ENCODE measurements around the gene AGPAT2. TPM values are rescaled to one million over a fixed set of nuclear protein-coding genes. Genes with fewer than 3 reads are reported as not detected.

Gene AGPAT2
- total RNA-seq, 1 experiment from 2014 or later, result 40.2 TPM

DNA sequence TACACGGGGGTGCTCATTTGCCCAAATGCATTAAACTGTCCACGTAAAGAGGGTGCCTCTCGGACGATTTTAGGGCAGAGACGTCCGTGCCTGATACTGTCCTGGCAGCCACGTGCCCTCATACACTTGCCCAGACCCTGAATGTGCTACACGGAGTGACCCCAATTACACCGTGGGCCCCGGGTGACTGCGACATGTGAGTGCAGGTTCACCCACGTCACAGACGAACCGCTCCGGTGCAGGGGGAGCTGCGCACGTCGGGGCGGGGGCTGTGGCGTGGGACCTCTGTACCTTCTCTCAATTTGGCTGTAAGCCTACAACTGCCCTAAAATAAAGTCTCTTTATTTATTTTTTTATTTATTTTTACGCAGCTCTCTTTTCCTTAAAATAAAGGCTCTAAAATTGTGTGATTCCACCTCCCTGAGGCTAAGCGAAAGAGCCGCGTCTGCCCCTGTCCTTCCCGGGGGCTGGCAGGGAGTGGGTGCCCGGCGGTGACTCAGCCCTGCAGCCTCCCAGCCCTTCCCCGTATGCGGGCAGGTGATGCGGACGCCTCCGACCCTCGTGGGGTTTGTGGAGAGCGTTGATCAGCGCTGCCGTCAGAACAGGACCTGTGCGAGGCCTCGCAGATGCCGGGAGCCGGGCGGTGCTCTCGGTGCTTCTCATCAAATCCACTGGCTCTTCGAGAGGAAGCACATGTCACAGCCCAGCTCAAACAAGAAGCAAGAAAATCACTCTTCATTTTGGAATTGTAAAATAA lies 33.8 kb downstream of the AGPAT2 start:
- Mint-ChIP-seq H3K27ac (no peak overlapping the region), H3K36me3 (no peaks in the 10 kb centered on the region)

DNA sequence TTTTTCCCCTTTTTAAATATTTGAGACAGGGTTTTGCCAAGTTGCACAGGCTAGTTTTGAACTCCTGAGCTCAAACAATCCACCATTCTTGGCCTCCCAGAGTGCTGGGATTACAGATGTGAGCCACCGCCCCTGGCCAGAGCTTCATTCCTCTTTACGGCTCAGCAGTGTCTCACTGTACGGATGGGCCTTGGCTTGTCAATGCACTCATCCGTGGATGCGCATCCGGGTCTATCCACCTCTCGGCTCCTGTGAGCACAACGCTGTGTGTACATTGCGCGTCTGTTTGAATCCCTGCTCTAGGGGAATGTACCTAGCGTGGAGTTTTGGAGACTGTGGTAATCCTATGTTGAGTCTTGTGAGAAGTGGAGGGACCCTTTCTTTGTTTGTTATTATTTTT lies 35.4 kb downstream of the AGPAT2 start:
- Mint-ChIP-seq H3K27me3 (ENCODE audit: low read depth) (no peaks in the 10 kb centered on the region), H3K4me1 (0 out of 2 replicates have a peak, but pooled peaks cover 3% of the 10 kb centered on the region), H3K4me3 (no peak overlapping the region), H3K27ac (no peak overlapping the region), H3K36me3 (no peaks in the 10 kb centered on the region), H3K9me3 (no peaks in the 10 kb centered on the region)
- CTCF ChIA-PET, result interaction anchor here (0.7 to 1.9 kb wide), 3 partner anchors 20 to 481 kb away, joined by 3 to 5 read pairs (median 4); no protein-coding TSS in a partner anchor
- POLR2A ChIA-PET, result interaction anchor here (0.6 kb wide), 1 partner anchor 361 kb away, joined by 3 read pairs; no protein-coding TSS in a partner anchor
- no peak for ATAC-seq
- TF ChIP-seq TP53 (CRISPR knock-in tag; IDR thresholded peaks at IDR 0.05), result no peak
- no peak for DNase-seq (ENCODE audit: low spot score)

More for the DNA sequence above, 33.8 kb downstream of the AGPAT2 start:
- ATAC-seq (no peak), DNase-seq (ENCODE audit: low spot score) (no peak)
- TF ChIP-seq HMGA2 (CRISPR knock-in tag; IDR thresholded peaks at IDR 0.05), result no peak
- no peak for TF ChIP-seq ZNF396 (CRISPR knock-in tag; IDR thresholded peaks at IDR 0.05; ENCODE audit: borderline replicate concordance)
- TF ChIP-seq TCF7 (CRISPR knock-in tag; IDR thresholded peaks at IDR 0.05; ENCODE audit: low read depth), result no peak
- POLR2A ChIA-PET, result no interaction called here
- CTCF ChIA-PET, result interaction anchor here (1.3 kb wide), 1 partner anchor 22 kb away, joined by 3 read pairs; no protein-coding TSS in a partner anchor
- Mint-ChIP-seq H3K27me3 (ENCODE audit: low read depth) (no peaks in the 10 kb centered on the region), H3K4me3 (no peak overlapping the region), H3K9me3 (no peaks in the 10 kb centered on the region), H3K4me1 (0 out of 2 replicates have a peak, but pooled peaks cover 3% of the 10 kb centered on the region)

DNA sequence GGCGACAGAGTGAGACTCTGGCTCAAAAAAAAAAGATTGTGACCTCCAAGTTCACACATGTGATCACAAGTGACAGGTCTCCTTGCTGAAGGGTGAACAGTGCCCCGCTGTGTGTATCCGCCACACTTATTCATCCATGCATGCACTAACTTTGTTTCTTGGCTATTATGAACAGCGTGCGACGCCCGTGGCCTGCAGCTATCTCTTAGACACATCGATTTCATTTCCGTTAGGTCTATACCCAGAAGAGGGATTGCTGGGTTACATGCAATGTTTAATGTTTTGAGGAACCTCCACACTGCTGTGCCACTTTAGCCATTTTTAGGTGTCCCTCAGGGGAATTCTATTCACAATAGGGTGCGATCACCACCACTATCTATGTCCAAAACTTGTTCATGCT lies 36.6 kb downstream of the AGPAT2 start:
- Mint-ChIP-seq H3K27ac (no peak overlapping the region), H3K36me3 (no peaks in the 10 kb centered on the region), H3K27me3 (ENCODE audit: low read depth) (no peaks in the 10 kb centered on the region), H3K4me3 (no peak overlapping the region), H3K4me1 (no peaks in the 10 kb centered on the region), H3K9me3 (no peaks in the 10 kb centered on the region)
- ATAC-seq (no peak), DNase-seq (ENCODE audit: low spot score) (no peak)
- CTCF ChIA-PET, result interaction anchor here (0.9 to 1.9 kb wide), 2 partner anchors 161 to 166 kb away, joined by 4 to 5 read pairs; no protein-coding TSS in a partner anchor
- POLR2A ChIA-PET, result no interaction called here
- TF ChIP-seq ZNF671 (CRISPR knock-in tag; IDR thresholded peaks at IDR 0.05) (no peak), ZNF396 (CRISPR knock-in tag; IDR thresholded peaks at IDR 0.05; ENCODE audit: borderline replicate concordance) (no peak), SMAD4 (CRISPR knock-in tag; IDR thresholded peaks at IDR 0.05) (no peak), ZNF232 (CRISPR knock-in tag; IDR thresholded peaks at IDR 0.05) (no peak), HMGXB4 (CRISPR knock-in tag; IDR thresholded peaks at IDR 0.05) (no peak), SMAD3 (CRISPR knock-in tag; IDR thresholded peaks at IDR 0.05; ENCODE audit: borderline replicate concordance) (no peak), ZNF416 (CRISPR knock-in tag; IDR thresholded peaks at IDR 0.05) (no peak), ZNF425 (CRISPR knock-in tag; conservative IDR thresholded peaks at IDR 0.05) (no peak), JAZF1 (CRISPR knock-in tag; IDR thresholded peaks at IDR 0.05) (no peak), RORB (CRISPR knock-in tag; IDR thresholded peaks at IDR 0.05) (no peak), MAX (CRISPR knock-in tag; IDR thresholded peaks at IDR 0.05) (no peak), CBFB (CRISPR knock-in tag; IDR thresholded peaks at IDR 0.05; ENCODE audit: low read depth) (no peak)
- TF ChIP-seq, protein P1, sequence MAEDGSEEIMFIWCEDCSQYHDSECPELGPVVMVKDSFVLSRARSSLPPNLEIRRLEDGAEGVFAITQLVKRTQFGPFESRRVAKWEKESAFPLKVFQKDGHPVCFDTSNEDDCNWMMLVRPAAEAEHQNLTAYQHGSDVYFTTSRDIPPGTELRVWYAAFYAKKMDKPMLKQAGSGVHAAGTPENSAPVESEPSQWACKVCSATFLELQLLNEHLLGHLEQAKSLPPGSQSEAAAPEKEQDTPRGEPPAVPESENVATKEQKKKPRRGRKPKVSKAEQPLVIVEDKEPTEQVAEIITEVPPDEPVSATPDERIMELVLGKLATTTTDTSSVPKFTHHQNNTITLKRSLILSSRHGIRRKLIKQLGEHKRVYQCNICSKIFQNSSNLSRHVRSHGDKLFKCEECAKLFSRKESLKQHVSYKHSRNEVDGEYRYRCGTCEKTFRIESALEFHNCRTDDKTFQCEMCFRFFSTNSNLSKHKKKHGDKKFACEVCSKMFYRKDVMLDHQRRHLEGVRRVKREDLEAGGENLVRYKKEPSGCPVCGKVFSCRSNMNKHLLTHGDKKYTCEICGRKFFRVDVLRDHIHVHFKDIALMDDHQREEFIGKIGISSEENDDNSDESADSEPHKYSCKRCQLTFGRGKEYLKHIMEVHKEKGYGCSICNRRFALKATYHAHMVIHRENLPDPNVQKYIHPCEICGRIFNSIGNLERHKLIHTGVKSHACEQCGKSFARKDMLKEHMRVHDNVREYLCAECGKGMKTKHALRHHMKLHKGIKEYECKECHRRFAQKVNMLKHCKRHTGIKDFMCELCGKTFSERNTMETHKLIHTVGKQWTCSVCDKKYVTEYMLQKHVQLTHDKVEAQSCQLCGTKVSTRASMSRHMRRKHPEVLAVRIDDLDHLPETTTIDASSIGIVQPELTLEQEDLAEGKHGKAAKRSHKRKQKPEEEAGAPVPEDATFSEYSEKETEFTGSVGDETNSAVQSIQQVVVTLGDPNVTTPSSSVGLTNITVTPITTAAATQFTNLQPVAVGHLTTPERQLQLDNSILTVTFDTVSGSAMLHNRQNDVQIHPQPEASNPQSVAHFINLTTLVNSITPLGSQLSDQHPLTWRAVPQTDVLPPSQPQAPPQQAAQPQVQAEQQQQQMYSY (CRISPR knock-in tag; IDR thresholded peaks at IDR 0.05), result no peak

Measured in WTC11 (cell line).